NCI-H2081 treated with DMSO at 0.1 percent for 48 hours (cell line): ENCODE measurements around the gene DNAH9.
"Not testable (repeated sequence)": the region's sequence is repeated elsewhere in the genome, so short reads cannot be mapped to it uniquely, and the experiment has no call there.

Source experiments
- DNase-seq: peaks from one replicate; lab custom pipeline; 2025; lab: John Stamatoyannopoulos, UW

DNAH9 gene

DNA sequence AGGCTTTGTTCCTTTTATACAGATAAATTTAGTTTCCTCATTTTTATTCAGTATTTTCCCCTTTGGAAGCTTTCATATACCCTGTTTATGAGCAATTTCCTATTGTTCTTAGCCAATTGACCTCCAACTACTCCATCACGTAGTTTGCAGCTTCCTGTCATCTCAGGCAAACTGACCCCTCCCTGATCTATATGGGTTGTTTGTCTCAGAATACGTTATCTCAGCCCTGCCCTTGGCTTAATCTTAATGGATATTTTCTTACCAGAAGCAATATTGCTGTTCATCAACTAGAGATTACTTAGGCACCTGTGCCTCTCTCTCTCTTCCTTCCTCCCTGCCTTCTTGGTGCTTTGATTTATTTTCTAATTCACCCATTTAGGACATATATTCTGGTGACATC lies 317.8 kb downstream of the DNAH9 start:
- DNase-seq: no peak

DNA sequence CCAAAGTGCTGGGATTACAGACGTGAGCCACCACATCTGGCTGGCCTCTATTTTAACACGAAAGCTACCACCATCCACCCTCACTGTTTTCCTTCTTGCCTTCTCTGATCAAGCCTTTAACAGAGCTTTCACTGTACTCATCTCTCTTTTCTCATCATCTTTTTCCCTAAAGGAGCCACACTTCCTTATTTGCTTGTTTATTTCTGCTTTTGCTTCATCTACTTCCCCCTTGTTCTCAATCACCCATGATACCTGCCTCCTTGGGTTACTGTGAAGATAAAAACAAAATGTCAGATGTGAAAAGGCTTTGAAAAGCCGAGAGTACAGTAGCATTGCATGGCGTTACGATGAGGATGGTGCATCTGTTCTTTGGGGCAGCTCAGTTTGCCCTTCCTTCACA lies 319.1 kb downstream of the DNAH9 start:
- DNase-seq: no peak

DNA sequence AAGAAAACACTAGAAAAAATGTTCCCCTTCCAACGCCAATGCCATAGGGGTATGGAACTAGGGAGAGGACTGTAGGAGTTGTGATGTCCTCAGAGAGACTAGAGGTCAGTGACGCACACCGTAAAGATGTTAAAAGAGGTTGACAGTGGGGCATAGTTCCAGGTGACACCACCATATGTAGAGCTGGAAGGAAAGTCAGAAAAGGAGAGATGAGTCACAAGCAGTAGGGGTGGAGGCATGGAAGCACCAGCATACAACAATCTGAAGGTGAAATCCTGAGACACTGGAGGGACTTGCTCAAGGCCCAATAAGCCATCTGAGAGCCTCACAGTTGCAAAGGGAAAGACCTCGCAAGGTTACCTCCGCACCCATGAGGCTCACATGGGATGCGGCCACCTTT lies 323.0 kb downstream of the DNAH9 start:
- DNase-seq: no peak

DNA sequence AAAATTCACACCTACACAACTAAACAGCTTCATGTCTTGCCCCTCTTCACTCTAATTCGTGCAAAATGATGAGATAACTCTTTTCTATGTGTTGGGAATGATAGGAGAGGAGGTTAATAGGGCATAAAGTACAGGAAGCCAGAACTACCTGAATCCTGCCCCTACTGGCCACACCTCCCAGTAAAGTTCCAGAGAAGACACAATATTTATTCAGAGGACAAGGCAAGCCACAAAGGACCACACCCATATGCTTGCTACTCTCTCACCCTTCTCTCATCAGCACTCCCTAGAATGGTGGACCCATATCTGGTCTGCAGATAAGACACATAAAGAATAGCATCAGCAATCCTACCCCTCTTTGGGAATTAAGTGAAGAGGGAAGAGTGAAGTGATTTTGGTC lies 324.4 kb downstream of the DNAH9 start:
- no peak for DNase-seq

DNA sequence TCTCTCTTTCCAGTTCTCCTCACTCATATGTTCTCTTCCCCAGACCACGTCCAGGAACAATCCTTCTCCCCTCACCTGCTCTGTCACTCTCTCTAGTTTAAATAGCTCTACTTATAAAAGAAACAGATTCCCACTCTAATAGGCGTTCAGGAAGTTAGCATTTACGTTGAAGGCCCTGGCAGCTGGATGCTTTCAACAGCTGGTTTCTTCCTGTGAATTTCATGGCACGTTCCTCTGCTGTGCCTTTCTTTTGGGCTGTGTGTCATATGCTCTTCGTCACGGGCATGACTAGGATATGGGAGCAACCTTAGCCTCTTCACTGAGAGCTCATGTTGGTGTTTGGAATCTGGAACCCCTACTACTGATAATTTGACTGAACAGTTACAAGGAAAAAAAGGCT lies 325.8 kb downstream of the DNAH9 start:
- no peak for DNase-seq

DNA sequence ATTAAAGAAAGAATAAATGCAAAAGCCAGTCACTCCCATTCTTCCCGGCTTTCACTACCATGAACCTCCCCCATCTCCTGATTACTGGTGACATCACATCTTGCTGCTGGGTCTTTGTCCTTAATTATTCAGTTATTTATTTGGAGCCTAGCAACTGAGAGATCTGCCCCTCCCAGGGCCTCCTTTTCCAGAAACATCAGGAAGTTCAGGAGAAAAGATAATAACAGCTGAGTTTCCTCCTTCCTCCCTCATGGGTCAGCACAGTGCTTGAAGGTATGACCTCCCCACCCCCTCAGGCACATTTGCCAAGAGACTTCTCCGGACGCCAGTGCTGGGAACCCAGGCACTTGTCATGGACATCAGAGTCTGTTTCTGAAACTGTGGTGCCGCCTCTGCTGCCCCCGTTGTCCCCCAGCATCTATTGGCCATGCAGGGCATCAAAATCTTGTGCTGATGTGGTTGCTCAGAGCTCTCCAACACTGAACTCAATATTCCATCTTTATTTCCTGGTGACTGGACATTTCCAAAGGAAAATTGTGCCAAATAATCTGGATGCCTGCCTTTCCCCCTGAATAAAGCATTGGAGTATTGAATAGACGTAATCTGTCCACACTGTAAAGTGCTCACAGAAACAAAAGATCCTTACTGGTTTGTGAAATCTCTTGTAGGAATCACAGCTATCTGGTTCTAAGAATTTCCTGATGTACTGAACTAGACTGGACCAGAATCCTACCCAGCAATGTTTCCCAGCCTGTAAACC lies 327.2 kb downstream of the DNAH9 start:
- DNase-seq: no peak

DNA sequence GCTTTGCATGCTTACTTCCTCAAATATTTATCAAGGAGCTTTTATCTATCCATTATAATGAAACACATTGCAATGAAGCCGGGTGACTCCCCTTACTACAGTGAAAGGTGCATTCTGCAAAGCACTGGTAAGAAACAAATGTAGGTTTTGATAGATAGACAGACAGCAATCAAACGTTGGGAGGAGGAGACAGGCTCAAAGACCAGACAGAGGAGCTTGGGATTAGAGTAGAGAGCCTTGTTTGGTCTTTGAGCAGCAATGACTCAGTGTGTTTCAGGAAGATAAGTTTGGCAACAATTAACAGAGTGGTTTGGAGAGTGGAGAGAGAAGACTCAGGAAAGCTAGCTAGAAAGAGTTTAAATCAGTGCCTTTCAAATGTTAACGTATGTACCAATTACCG lies 330.2 kb downstream of the DNAH9 start:
- DNase-seq: no peak

DNA sequence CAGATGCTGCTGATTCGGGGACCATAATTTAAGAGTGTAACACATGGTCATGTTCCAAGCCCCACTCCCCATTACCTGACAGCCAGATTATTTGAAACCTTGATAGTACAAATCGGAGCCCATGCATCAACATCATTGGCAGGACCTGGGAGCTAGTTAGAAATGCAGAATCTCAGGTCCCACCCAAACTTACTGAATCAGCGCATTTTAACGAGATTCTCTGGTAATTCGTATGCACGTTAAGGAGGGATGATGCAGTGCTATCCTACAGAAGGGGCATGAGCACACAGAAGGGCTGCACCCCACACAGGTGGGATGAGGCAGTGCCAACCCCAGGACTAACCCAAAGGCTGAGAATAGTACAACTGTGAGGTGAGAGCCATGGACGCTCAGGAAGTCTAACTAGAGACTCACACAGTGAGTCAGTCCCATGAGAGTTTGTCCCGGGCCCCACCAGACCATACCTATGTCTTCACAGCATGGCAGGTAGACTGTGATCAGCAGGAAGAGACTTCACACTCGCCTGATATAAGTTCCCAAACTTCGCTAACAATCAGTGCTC lies 334.1 kb downstream of the DNAH9 start:
- DNase-seq: no peak

DNA sequence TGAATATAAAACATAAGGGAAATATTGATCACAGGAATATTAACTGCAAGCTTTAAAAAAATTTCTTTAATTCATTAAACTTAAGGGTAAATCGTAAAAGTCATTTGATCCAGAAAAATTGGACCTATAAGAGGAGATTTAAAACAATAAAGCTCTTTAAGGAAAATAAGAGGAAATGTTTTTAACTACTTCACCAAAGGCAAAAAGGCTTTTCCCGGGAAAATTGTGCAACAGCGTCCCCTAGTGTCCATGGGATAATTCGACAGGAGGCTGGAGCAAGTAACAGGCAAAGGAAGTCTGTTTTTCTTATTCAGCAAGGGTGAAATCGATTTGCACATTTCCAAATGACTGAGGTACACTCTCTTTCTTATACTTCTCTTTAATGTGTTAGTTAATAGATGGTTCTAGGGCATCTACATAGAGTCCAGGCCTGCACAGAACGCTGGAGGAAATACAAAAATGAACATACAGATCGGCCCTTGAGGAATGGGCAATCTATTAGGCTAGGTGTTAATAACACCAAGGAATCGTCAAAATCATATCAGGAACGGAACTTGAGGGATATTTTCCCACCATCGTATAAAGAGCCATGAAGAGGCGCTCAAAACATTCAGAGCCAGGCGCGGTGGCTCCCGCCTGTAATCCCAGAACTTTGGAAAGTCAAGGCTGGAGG lies 337.6 kb downstream of the DNAH9 start:
- DNase-seq: no peak

DNA sequence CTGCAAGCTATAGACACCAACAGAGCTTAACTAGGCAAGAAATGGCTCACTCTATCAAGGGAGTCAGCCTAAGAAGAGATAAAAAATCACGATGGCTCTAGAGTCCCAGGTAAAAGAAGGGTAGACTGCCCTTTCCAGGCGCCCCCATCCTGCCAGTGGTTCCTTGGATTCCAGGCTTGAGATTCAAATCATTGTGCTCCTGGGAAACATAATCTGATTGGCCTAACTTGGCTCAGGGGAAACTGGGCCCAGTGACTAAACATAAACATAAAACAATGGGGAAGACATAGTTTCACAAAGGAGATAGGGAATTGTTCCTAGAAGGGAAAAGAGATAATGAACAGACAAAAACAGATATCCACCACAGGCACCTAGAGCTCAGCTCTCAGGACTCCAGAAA lies 342.6 kb downstream of the DNAH9 start:
- DNase-seq: no peak

DNA sequence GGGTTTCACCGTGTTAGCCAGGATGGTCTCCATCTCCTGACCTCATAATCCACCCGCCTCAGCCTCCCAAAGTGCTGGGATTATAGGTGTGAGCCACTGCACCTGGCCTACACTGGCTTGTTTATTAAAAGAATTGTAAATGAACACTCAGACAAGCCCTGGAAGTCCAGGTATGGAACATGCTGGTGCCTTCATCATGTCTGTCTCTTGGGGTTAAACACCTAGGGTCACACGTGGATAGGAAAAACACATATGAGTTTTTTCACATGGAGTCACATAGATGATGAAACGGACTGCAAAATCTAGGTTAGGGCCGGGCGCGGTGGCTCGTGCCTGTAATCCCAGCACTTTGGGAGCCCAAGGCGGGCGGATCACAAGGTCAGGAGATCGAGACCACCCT lies 344.8 kb downstream of the DNAH9 start:
- not testable (repeated sequence) for DNase-seq

DNA sequence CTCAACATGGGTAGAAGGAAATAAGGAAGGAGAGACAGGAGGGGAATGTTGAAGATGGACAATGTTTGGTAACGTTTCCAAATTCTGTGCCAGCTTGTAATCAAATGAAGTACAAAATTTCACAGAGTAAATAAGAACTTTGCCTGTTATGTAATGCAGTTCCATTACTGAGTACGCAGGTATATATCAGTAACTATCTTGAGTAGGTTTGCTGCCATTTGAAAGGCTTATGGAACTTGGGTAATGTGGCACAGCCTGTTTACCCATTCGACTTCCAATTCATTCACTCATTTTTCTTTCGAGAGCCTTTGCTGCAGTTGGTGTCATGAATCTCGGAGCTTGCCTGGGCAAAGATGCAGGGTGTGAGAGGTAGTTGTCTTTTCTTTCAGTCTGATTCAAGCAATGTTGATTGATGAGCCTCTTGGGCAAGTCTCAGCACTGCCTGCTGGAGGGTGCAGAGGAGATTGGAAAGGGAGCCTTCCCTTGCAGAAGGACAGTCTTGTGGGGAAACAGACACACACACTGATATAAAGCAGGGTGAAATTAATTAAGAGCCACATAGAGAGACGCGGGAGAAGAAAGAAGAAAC lies 345.6 kb downstream of the DNAH9 start:
- DNase-seq: no peak

DNA sequence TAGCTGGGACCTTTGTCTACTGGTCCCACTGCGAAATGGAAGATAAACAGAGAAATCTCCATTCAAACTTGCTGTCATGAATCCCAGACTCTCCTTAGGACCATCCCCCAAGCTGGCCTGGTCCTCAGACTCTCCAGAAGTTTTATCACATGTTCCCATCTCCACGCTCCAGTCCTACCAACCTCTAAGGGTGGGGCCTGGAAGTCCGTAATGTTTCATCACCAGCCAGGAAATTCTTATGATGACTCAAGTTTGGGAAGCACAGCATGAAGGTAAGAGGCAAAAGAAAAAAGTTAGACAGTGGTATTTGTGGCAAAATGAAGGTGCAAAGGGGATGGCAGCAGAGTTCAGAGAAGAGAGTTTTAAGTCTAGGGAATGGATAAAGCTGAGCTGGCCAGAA lies 346.3 kb downstream of the DNAH9 start:
- no peak for DNase-seq

DNA sequence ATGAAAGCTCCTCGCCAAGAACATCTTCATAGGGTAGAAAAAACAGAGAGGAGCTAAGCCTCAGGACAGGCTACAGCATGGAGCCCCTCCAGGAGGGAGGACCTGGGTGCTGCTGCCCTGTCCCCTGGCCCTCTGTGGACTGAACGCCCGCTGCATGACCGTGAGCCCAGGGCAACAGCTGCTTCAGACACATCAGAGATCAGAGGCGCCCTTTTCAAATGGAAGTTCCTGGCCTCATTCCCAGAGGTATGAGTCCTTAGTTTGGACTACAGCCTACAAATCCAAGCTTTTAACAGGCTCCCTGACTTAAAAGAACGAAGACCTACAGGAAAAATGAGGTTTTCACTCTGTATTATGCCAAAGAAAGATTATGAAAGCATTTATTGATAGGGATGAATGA lies 350.5 kb downstream of the DNAH9 start:
- DNase-seq: no peak

DNA sequence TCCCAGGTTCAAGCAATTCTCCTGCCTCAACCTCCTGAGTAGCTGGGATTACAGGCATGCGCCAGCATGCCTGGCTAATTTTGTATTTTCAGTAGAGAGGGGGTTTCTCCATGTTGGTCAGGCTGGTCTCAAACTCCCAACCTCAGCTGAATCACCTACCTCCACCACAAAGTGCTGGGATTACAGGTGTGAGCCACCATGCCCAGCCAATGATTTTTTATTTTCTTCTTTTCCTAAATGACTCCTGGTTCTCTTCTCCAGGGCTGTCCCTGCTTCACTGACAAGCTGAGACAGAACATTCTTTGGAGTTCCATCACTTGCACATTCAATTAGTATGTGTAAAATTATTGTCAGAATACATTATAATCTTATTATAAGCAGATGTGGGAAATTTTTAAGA lies 351.3 kb downstream of the DNAH9 start:
- DNase-seq: not testable (repeated sequence)

DNA sequence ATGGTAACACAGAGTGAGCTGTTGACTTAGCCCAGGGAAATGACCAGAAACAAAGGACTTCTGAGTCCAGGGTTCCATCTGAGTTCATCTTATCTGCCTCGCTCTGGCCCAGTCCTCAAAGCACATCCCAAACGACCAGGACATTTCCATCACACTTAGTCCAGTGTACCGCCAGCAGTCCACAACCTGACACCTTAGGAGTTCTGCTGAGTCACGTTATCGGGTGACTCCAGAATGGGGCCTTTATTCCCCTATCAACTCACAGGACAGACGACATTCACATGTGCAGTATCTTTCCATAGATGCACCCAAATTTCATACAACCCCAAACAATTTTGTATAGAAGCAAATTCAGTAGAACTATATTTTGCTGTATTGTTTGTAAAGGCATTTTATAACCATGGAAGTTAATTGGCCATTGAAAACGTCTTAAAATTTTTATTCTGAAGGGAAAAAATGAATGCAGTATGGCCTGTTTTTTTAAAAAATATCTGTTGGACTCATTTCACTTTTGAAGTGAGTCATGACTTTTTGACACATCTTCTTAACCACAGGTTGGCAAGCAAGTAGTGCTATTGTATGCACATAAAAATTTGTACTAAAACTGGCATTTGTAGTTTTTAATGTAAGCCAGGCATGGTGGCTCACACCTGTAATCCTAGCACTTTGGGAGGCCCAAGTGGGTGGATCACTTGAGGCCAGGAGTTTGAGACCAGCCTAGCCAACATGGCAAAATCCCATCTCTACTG lies 352.7 kb downstream of the DNAH9 start:
- DNase-seq: no peak

DNA sequence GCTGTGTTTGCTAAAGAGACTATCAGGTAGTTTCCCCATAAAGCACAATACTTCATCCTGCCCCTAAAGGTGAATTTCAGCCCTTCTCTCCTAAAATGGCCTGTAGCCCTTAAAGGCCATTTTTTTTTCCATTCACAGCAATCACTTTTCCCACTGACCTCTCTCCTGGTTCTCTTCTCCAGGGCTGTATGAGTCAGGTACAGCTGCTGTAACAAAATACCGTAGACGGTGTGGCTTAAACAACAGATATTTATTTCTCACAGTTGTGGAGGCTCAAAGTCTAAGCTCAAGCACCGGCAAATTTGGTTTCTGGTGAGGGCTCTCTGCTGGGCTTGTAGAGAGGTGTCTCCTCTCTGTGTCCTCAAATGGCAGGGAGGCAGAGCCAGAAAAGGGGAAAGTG lies 354.3 kb downstream of the DNAH9 start:
- DNase-seq: no peak

DNA sequence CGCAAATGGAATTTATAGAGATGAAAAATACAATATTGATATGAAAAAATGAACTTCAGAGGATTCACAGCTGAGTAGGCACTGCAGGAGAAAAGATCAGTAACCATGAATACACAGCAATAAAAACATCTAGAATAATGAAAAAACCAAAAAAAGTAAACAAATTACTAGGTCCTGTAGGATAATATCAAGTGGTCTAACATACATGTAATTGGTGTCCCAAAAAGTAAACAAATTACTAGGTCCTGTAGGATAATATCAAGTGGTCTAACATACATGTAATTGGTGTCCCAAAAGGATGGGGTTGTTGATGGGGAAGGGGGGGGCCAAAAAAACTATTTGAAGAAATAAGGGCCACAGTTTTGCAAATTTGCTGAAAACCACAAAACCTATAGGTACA lies 355.7 kb downstream of the DNAH9 start:
- no peak for DNase-seq

DNA sequence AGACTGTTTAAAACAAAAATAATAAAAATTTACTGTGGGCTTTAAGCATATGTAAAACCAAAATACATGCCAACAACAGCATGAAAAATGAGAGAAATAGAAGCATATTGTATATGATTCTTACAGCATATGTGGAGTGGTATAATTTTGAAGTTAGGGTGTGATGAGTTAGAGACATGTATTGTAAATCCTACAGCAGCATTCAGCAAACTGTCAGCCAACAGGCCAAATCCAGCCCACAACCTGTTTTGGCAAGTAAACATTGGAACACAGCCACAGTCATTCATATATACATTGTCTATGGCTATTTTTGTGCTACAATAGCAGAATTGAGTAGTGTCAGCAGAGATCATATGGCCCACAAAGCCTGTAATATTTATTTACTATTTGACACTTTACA lies 356.7 kb downstream of the DNAH9 start:
- DNase-seq: no peak

DNA sequence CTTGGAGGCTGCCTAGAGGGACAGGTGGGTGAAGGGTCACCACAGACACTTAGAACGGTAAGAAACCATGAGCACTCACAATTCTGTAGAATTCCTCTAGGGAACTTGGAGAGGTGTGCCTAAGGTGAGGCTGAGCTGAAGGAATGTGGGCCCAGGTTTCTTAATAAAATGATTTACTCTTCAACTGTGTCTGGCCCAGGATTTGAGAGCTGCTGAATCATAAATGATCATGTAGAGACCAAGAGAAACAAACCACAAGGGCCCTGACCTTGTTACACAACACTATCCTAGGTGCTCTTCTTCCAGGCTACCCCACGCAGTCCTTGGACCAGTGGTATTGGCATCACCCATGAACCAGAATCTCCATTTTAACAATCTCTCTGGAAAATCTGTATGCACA lies 371.3 kb downstream of the DNAH9 start:
- DNase-seq: no peak

DNA sequence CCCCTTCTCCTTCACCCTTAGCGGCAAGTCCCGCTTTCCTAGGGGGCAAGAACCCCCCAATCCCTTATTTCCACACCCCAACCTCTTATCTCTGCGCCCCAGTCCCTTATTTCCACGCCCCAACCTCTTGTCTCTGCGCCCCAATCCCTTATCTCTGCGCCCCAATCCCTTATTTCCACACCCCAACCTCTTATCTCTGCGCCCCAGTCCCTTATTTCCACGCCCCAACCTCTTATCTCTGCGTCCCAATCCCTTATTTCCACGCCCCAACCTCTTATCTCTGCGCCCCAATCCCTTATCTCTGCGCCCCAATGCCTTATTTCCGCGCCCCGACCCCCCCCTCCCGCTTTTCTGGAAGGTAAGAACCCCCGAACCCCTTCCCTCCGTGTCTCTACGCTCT lies 374.5 kb downstream of the DNAH9 start:
- not testable (repeated sequence) for DNase-seq

DNA sequence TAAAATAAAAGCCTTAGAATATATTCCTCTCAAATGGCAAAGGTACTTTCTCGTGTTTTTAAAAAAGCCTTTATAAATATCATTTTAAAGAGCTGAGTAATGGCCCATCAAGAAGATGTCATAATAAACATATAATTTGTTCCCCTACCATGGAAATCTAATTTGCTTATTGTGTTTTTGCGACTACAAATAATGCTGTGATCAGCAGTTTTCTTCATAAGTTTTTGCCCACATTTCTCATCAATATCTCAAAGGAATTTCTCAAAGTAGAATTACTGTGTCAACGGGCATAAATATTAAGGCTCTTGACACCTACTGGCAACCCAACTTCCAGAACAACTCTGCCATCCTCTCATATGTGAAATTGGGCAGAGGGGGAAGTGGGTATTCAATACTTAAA lies 381.5 kb downstream of the DNAH9 start:
- no peak for DNase-seq

DNA sequence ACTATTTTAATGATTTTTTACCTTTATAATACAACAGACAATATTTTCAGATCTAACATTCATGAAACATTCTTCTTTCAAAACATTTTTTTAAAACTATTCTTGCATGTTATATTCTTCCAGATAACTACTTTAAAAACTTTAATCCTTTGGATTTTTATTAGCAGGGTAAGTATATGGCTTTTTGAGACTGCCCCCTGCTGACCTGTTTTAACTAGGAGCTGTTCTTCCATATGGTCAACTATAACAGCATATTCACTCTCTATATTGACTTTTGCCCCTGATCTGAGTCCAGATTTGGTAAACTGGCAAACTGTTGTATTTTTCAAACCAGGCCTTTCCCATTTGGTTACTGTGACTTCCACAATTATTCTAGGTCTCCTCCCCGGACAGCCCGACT lies 382.5 kb downstream of the DNAH9 start:
- DNase-seq: no peak
